ENCODE results near the gene RFXANK.

GRCh38 chr19:19170053-19170872 lies 21.8 kb upstream of the RFXANK start, which contains the start of gene MEF2B:
- TF ChIP-seq POLR2AphosphoS5 (IDR thresholded peaks at IDR 0.05; ENCODE audit: low read depth, low read length) (no peak), FOXP2 (optimal IDR thresholded peaks at IDR 0.05; ENCODE audit: borderline replicate concordance, extremely low read depth, extremely low read length, insufficient read depth) (no peak)
